Measurements from ENCODE around the gene MICU1. TPM values are rescaled to one million over a fixed set of nuclear protein-coding genes. Genes with fewer than 3 reads are reported as not detected.

MICU1 gene
- polyA plus RNA-seq, 2 donors, result 15.0 to 18.1 TPM

- no peaks in the 10 kb centered on the region for H3K27me3 ChIP-seq (ENCODE audit: control insufficient read depth in 1 of 2, insufficient read depth in 2 of 2, low read length in 2 of 2)
- no peak overlapping the region for H3K4me3 ChIP-seq (ENCODE audit: low read depth in 1 of 2, low read length in 2 of 2)
- peaks cover 2 to 4% of the 10 kb centered on the region in 2 donors for H3K36me3 ChIP-seq (ENCODE audit: control insufficient read depth in 2 of 2, insufficient read depth in 2 of 2, low read length in 1 of 2)
- no peaks in the 10 kb centered on the region for H3K9me3 ChIP-seq (ENCODE audit: control insufficient read depth in 2 of 2, insufficient read depth in 1 of 2, low read depth in 1 of 2, low read length in 1 of 2)
- no peak overlapping the region for H3K27ac ChIP-seq (ENCODE audit: low read depth in 2 of 2, low read length in 1 of 2)
- WGBS, 2 donors, result 90 to 95% methylated on average over 2 of the region's 2 CpGs
- no peaks in the 10 kb centered on the region for H3K4me1 ChIP-seq (ENCODE audit: control insufficient read depth in 2 of 2, insufficient read depth in 2 of 2, low read length in 1 of 2)
Measured at GRCh38 chr10:72379062-72379461, 246.8 kb downstream of the MICU1 start.

- no peaks in the 10 kb centered on the region for H3K9me3 ChIP-seq (ENCODE audit: control insufficient read depth in 2 of 2, insufficient read depth in 1 of 2, low read depth in 1 of 2, low read length in 1 of 2)
- 68 to 70% methylated on average over 5 of the region's 5 CpGs for WGBS, 2 donors
- H3K4me3 ChIP-seq (ENCODE audit: low read depth in 1 of 2, low read length in 2 of 2), result no peak overlapping the region
- no peaks in the 10 kb centered on the region for H3K4me1 ChIP-seq (ENCODE audit: control insufficient read depth in 2 of 2, insufficient read depth in 2 of 2, low read length in 1 of 2)
- H3K27ac ChIP-seq (ENCODE audit: low read depth in 2 of 2, low read length in 1 of 2), result no peak overlapping the region
- peaks cover 2 to 4% of the 10 kb centered on the region in 2 donors for H3K36me3 ChIP-seq (ENCODE audit: control insufficient read depth in 2 of 2, insufficient read depth in 2 of 2, low read length in 1 of 2)
- no peaks in the 10 kb centered on the region for H3K27me3 ChIP-seq (ENCODE audit: control insufficient read depth in 1 of 2, insufficient read depth in 2 of 2, low read length in 2 of 2)
Measured at GRCh38 chr10:72375585-72375984, 250.3 kb downstream of the MICU1 start.

DNA sequence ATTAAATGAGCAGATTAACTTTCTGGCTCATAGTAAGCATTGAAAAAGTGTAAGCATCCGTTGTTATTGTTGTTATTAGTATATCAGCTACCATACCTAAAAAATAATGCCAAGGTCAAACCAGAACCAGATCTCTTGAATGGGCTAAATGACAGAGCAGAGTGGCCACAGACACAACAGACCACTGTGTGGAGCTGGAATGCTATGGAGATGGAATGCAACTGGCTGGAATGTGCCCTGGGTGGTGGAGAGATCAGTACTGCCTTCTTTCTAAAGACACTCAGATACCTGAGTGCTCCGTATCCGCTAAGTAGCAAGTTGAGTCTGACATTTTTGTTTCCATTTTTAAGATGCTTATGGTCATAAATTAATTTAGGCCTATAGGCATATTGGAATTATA, 250.7 kb downstream of the MICU1 start:
- Histone ChIP-seq H3K9me3 (ENCODE audit: control insufficient read depth in 2 of 2, insufficient read depth in 1 of 2, low read depth in 1 of 2, low read length in 1 of 2) (no peaks in the 10 kb centered on the region), H3K27ac (ENCODE audit: low read depth in 2 of 2, low read length in 1 of 2) (no peak overlapping the region), H3K4me3 (ENCODE audit: low read depth in 1 of 2, low read length in 2 of 2) (no peak overlapping the region), H3K36me3 (ENCODE audit: control insufficient read depth in 2 of 2, insufficient read depth in 2 of 2, low read length in 1 of 2) (peaks cover 2 to 4% of the 10 kb centered on the region in 2 donors), H3K27me3 (ENCODE audit: control insufficient read depth in 1 of 2, insufficient read depth in 2 of 2, low read length in 2 of 2) (no peaks in the 10 kb centered on the region), H3K4me1 (ENCODE audit: control insufficient read depth in 2 of 2, insufficient read depth in 2 of 2, low read length in 1 of 2) (no peaks in the 10 kb centered on the region)
- WGBS, 2 donors, result 84 to 91% methylated on average over 3 of the region's 3 CpGs

DNA sequence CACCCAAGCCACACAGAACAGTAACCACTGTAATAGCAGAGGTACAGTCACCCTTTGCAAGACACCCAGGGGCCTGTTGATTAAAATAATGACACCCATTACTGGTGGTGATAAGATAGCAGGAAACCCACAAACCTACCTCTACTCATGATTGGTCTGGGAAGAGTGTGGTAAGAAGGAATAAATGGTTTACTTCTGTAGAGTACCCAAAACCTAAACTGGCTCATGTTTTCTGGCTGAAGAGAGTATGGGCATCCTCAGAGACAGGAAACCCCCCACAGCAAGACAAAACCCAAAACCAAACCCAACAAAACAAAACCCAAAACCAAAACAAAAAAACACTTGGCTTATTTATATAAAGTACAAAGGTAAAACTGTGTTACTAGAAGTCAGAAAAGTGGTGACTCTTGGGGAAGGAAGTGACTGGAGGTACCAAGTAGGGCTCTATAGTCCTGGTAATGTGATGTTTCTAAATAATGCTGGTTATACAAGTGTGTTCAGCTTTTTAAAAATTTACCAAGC, 255.6 kb downstream of the MICU1 start:
- Histone ChIP-seq H3K27ac (ENCODE audit: low read depth in 2 of 2, low read length in 1 of 2) (no peak overlapping the region), H3K4me3 (ENCODE audit: low read depth in 1 of 2, low read length in 2 of 2) (no peak overlapping the region), H3K9me3 (ENCODE audit: control insufficient read depth in 2 of 2, insufficient read depth in 1 of 2, low read depth in 1 of 2, low read length in 1 of 2) (no peaks in the 10 kb centered on the region), H3K27me3 (ENCODE audit: control insufficient read depth in 1 of 2, insufficient read depth in 2 of 2, low read length in 2 of 2) (no peaks in the 10 kb centered on the region), H3K36me3 (ENCODE audit: control insufficient read depth in 2 of 2, insufficient read depth in 2 of 2, low read length in 1 of 2) (peaks cover 0 to 2% of the 10 kb centered on the region in 2 donors), H3K4me1 (ENCODE audit: control insufficient read depth in 2 of 2, insufficient read depth in 2 of 2, low read length in 1 of 2) (no peaks in the 10 kb centered on the region)

- WGBS, 2 donors, result 78 to 88% methylated on average over 4 of the region's 4 CpGs
- Histone ChIP-seq H3K4me1 (ENCODE audit: control insufficient read depth in 2 of 2, insufficient read depth in 2 of 2, low read length in 1 of 2) (no peaks in the 10 kb centered on the region), H3K4me3 (ENCODE audit: low read depth in 1 of 2, low read length in 2 of 2) (no peak overlapping the region), H3K36me3 (ENCODE audit: control insufficient read depth in 2 of 2, insufficient read depth in 2 of 2, low read length in 1 of 2) (no peaks in the 10 kb centered on the region), H3K27me3 (ENCODE audit: control insufficient read depth in 1 of 2, insufficient read depth in 2 of 2, low read length in 2 of 2) (no peaks in the 10 kb centered on the region), H3K9me3 (ENCODE audit: control insufficient read depth in 2 of 2, insufficient read depth in 1 of 2, low read depth in 1 of 2, low read length in 1 of 2) (no peaks in the 10 kb centered on the region), H3K27ac (ENCODE audit: low read depth in 2 of 2, low read length in 1 of 2) (no peak overlapping the region)
Measured at GRCh38 chr10:72367301-72367960, 258.4 kb downstream of the MICU1 start.

DNA sequence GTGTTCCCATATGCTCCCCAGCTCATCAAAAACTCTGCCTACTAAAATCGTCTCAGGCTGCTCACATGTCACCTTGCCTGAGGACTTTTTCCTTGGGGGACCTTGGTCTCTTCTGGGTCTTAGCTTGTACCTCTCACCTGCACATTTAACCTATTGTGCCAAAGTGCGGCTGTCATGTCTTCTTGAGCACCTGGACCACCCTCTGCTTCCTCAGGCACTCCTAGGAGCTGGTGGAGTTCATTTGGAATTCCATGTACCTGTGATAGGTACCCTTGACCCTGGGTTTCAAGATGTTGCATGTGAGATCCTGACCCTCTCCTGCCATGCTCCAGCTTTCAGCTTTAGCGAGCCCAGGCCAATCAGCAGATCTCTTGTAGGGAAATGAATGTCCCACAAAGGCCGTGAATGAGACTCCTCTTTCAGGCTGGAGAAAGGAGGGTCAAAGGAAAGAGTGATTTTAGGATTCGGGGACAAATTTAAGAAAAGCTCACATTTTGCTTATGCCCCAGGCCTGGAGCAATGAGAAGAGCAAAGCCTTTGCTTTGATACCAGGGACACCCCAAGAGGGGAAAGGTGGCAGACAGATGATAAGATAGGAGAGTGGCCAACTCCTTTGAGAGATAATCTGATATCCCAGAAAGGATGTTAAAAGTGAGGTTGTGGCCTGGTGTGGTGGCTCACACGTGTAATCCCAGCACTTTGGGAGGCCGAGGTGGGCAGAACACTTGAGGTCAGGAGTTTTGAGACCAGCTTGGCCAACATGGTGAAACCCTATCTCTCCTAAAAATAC, 260.6 kb downstream of the MICU1 start:
- Histone ChIP-seq H3K27ac (ENCODE audit: low read depth in 2 of 2, low read length in 1 of 2) (no peak overlapping the region), H3K4me3 (ENCODE audit: low read depth in 1 of 2, low read length in 2 of 2) (no peak overlapping the region), H3K4me1 (ENCODE audit: control insufficient read depth in 2 of 2, insufficient read depth in 2 of 2, low read length in 1 of 2) (no peaks in the 10 kb centered on the region), H3K27me3 (ENCODE audit: control insufficient read depth in 1 of 2, insufficient read depth in 2 of 2, low read length in 2 of 2) (no peaks in the 10 kb centered on the region), H3K9me3 (ENCODE audit: control insufficient read depth in 2 of 2, insufficient read depth in 1 of 2, low read depth in 1 of 2, low read length in 1 of 2) (no peaks in the 10 kb centered on the region), H3K36me3 (ENCODE audit: control insufficient read depth in 2 of 2, insufficient read depth in 2 of 2, low read length in 1 of 2) (no peaks in the 10 kb centered on the region)
- 86 to 89% methylated on average over 7 of the region's 7 CpGs for WGBS, 2 donors

DNA sequence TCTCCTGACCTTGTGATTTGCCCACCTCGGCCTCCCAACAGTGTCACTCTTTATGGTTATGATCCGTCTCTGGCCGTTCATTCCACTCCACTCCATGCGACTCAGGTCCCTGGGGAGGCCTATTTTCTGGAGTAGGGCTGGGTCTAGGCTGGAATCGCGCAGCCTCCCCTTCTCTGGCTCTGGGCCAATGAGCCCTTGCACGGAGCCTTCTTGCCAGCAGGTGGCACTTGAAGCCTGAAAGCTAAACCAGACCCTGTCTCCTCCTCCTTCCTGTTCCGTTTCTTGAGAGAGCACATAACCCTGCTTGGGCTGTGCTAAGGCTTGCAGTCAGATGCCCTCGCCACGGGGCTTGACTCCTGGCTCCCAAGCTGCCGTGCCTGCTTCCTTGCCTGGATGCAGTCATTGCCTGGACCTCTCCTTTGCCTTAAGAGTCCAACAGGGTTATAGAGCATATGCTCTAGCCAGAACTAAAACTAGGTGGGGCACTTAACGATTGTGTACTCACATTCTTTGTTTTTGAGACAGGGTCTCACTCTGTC, 261.6 kb downstream of the MICU1 start:
- peak overlapping the region in 1 of 2 donors; percentile 26 for H3K27ac ChIP-seq (ENCODE audit: low read depth in 2 of 2, low read length in 1 of 2)
- H3K9me3 ChIP-seq (ENCODE audit: control insufficient read depth in 2 of 2, insufficient read depth in 1 of 2, low read depth in 1 of 2, low read length in 1 of 2), result no peaks in the 10 kb centered on the region
- H3K4me3 ChIP-seq (ENCODE audit: low read depth in 1 of 2, low read length in 2 of 2), result no peak overlapping the region
- no peaks in the 10 kb centered on the region for H3K4me1 ChIP-seq (ENCODE audit: control insufficient read depth in 2 of 2, insufficient read depth in 2 of 2, low read length in 1 of 2)
- H3K36me3 ChIP-seq (ENCODE audit: control insufficient read depth in 2 of 2, insufficient read depth in 2 of 2, low read length in 1 of 2), result no peaks in the 10 kb centered on the region
- WGBS, 2 donors, result 4 to 5% methylated on average over 12 of the region's 12 CpGs
- H3K27me3 ChIP-seq (ENCODE audit: control insufficient read depth in 1 of 2, insufficient read depth in 2 of 2, low read length in 2 of 2), result no peaks in the 10 kb centered on the region

- H3K4me1 ChIP-seq (ENCODE audit: control insufficient read depth in 2 of 2, insufficient read depth in 2 of 2, low read length in 1 of 2), result peaks cover 4 to 5% of the 10 kb centered on the region in 2 donors
- 78 to 80% methylated on average over 4 of the region's 4 CpGs for WGBS, 2 donors
- no peaks in the 10 kb centered on the region for H3K27me3 ChIP-seq (ENCODE audit: control insufficient read depth in 1 of 2, insufficient read depth in 2 of 2, low read length in 2 of 2)
- H3K9me3 ChIP-seq (ENCODE audit: control insufficient read depth in 2 of 2, insufficient read depth in 1 of 2, low read depth in 1 of 2, low read length in 1 of 2), result no peaks in the 10 kb centered on the region
- no peak overlapping the region for H3K4me3 ChIP-seq (ENCODE audit: low read depth in 1 of 2, low read length in 2 of 2)
- H3K27ac ChIP-seq (ENCODE audit: low read depth in 2 of 2, low read length in 1 of 2), result no peak overlapping the region
- H3K36me3 ChIP-seq (ENCODE audit: control insufficient read depth in 2 of 2, insufficient read depth in 2 of 2, low read length in 1 of 2), result peaks cover 0 to 2% of the 10 kb centered on the region in 2 donors
Measured at GRCh38 chr10:72356987-72357386, 268.9 kb downstream of the MICU1 start.

GRCh38 chr10:72356115-72356514, 269.8 kb downstream of the MICU1 start:
- Histone ChIP-seq H3K27ac (ENCODE audit: low read depth in 2 of 2, low read length in 1 of 2) (no peak overlapping the region), H3K4me3 (ENCODE audit: low read depth in 1 of 2, low read length in 2 of 2) (no peak overlapping the region), H3K27me3 (ENCODE audit: control insufficient read depth in 1 of 2, insufficient read depth in 2 of 2, low read length in 2 of 2) (no peaks in the 10 kb centered on the region), H3K36me3 (ENCODE audit: control insufficient read depth in 2 of 2, insufficient read depth in 2 of 2, low read length in 1 of 2) (peaks cover 2% of the 10 kb centered on the region in 2 donors), H3K9me3 (ENCODE audit: control insufficient read depth in 2 of 2, insufficient read depth in 1 of 2, low read depth in 1 of 2, low read length in 1 of 2) (no peaks in the 10 kb centered on the region), H3K4me1 (ENCODE audit: control insufficient read depth in 2 of 2, insufficient read depth in 2 of 2, low read length in 1 of 2) (peaks cover 5 to 7% of the 10 kb centered on the region in 2 donors)
- 94 to 95% methylated on average over 6 of the region's 6 CpGs for WGBS, 2 donors

All from esophagus (tissue), 2 donors.